Activated T-helper 1 cell treated with anti-CD3 and anti-CD28 coated beads, Interleukin-2, amount 50 U/mL, for 16 hours (primary cell): ENCODE results near the gene HOXB5.

ENCODE experiments used
- DNase-seq, 2 donors: peaks; one replicate each; pipeline ENCODE4 v3.0.0-alpha.2; 2020; ENCODE audit warnings: low read depth in 1 of 2, low spot score in 1 of 2

The HOXB5 gene

DNA sequence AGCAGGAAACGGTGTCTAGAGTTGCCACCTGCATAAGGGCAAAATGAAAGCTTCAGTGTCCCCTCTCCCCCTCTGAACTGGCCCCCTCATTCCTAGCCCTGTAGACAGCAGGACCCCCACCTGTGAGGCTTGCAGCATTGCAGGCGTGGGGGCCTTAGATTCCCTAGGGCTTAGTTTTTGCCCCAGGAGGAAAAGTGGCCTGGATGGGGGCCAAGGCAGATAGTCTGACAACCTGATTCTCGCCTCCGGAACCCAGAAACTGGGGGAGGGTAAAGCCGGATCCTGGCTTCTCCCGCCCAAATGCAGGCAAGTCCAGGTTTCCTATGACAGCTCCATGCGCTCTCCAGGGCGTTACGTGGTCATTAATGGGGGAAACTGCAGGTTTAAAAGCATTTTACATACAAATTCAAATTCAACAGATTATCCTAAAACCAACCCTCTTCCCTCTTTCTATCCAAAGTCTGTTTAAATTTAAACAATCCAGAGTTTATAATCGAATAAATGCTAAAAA is 11.9 kb upstream of the HOXB5 start:
- no peak for DNase-seq

GRCh38 chr17:48604770-48605329 is 11.3 kb upstream of the HOXB5 start, which contains the start of gene HOXB6:
Gene HOXB6 (minus strand): TSS chr17:48604986. CDS start chr17:48598150, 6,836 bp downstream.
- DNase-seq: no peak

DNA sequence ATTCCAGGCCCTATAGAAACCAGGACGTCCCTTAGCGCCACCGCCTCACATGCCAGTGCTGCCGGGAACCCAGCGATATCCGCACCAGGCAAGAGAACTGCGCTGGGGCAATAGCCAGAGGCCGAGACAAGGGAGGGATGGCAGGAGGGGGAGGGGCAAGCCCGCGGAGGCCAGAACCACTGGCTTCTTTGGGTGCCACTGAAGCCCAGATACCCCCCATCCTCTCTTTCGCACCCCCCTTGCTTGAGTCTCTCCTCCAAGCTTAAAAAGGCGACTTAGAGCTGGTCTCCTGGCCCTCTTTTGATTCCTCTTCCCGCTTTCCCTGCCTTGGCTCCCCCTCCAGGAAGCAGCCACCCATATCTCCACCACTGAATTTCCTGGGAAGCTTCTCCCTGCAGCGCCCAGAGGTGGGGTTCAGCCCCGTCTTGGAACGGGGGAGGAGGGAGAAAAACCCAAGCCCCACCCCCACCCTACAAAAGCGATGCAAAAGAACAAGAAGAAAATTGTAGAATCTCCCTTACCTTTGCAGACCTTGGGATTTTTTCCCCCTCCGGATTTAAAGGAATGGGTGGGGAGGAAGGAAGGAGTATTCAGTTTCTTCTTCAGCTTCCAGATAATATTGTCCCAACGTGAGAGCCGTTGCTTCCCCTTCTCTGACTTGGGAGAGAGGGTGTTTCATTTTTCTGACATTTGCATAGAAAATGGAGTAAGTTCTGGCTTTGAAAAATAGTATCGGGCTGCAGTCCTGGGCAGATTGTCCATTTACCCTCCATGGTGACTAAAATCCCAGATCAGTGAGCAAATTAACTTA is 10.6 kb upstream of the HOXB5 start:
- no peak for DNase-seq

GRCh38 chr17:48601539-48602425 is 8.2 kb upstream of the HOXB5 start:
- DNase-seq: no peak

- DNase-seq: no peak
These were observed 7.6 kb upstream of the HOXB5 start for GRCh38 chr17:48601207-48601538.

GRCh38 chr17:48600244-48601098 is 6.9 kb upstream of the HOXB5 start:
- DNase-seq: no peak

DNA sequence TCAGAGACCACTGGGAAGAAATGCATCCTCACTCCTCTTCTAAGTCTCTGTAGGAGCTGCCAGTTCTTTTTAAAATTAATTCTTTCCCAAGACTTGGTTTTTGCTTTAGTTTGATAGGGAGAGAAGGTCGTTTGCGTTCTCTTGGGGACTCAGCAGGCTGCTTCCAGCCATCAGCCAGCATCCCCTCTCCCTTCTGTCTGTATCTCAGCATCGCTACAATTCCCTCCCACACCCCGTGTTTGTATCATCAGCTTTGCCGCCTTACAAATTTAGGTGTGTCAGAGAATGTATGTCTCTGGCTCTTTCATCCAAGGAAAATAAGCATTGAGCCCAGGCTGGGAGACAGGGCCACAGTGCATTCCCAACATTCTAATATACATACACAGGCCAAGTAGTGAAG is 5.8 kb upstream of the HOXB5 start:
- no peak for DNase-seq

GRCh38 chr17:48598736-48599135 is 5.2 kb upstream of the HOXB5 start:
- DNase-seq: no peak

DNA sequence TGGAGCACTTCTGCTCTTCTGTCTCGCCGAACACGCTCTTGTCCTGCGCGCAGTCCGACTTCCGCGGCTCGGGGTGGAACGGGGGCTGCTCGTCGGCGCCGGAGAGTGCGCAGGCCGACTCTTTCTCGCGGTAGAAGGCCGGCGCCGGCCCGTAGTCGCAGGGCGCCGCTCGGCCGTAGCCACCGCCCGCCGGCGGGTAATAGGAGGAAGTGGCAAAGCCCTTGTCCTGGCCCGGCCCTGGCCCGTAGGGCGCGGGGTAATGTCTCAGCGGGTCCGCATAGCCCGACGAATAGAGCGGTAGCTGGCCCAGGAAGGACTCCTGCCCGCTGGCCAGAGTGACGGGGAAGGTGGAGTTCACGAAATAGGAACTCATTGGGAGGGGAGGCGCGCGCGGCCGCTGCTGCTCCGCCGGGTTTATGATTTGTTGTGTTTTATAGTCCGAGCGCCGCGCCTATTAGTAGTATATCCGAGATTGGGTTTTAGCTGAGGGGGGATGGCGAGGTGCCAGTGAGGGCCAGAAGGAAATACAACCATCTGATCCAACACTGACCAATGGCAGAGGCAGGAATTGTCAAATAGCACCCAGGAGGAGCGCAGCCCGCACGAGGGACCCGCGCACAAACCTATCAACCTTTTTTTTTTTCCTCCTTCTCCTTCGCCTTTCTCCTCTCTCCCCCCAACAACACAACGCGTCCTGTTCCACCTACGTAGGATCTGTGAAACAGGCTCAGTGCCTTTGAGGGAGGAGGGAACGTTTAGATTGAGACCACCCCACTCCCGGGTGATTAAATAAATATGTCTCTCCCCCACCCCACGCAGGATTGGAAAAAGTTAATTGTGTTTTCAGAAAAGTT is 4.4 kb upstream of the HOXB5 start:
- DNase-seq: no peak

GRCh38 chr17:48597528-48597777 is 3.9 kb upstream of the HOXB5 start:
- DNase-seq: no peak

DNA sequence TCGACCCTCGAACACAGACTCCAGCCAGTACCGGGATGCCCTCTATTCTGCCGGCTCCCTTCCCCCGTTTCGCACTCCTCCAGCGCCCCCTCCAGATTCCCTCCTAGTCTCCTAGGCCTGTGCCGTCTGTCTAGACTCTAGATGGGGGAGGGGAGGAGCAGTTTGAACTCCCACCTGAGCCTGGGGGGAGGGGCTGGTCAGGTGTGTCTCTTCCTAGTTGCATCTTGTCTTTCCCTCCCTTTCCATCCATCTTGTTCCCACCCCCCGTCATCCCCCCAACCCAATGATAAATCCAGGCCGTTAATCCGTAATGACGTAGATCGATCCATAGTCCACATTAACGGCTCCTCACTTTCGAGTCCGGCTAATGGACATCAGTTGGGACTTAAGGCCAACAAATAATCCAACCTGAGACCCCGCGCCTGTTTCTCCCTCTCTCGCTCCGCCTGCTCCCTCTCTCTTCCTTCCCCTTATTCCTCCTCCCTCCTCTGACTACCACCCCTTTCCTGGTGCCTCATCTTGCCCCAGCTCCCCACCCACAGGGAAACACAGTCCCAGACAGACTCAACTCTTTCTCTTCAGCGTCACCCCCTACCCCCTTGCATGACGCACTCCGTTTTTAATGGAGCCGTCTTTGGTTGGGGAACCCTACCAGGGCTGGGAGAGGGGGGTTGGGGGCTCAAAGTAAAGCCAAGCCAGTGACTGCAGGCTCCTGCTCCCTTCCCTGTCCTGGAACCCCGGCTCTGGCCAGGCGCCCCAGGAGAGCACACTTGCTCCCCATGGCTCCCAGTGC is 3.4 kb upstream of the HOXB5 start:
- DNase-seq: no peak

- DNase-seq: no peak
These were observed 2.6 kb upstream of the HOXB5 start for GRCh38 chr17:48596000-48596734.

- DNase-seq: no peak
These were observed 1.9 kb upstream of the HOXB5 start for GRCh38 chr17:48595278-48595999.

DNA sequence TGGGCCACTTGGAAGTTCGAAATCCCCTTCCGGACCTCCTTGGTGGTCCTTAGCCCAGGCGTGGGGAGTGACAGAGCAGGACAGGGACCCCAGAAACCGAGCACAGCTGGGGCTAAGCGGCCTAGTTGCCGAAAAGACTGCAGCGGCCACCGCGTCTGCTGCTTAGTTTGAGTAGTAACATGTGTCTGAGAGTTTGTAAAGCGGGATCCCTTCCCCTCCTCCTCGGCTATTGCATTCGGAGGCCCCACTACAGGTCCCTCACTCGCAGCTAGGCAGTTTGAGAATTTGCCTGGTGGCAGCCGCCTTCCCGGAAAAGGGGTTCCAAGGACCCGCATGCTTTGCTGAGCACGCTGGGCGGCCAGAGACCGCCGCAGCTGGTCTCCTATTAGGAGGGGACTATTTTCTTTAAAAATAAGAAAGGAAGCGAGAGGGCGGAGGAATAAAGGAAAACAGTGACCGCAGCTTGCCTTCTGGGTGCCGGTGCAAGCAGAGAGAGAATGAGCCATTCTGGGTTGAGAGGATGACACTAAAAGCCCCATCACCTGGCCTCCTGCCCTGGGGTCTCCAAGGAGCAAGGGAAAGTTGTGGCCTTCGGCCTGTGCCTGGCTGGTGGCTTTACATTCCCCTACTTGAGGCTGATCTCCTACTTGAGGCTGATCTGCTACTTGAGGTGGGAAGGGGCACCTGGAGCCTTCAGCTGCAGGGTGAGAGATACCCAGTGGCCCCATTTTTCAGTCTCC is 1.1 kb upstream of the HOXB5 start:
- no peak for DNase-seq

- peak; percentile 63 to 69 for DNase-seq
These were observed 410 bp upstream of the HOXB5 start for GRCh38 chr17:48593840-48594537.

- DNase-seq: no peak
These were observed 1.0 kb downstream of the HOXB5 start for GRCh38 chr17:48592577-48592976.

- no peak for DNase-seq
These were observed 1.5 kb downstream of the HOXB5 start for GRCh38 chr17:48592057-48592514.
